Measurements from ENCODE around the gene SLC38A10.

The SLC38A10 gene

GRCh38 chr17:81277946-81278693 is 17.0 kb downstream of the SLC38A10 start:
- no peak for DNase-seq (ENCODE audit: low read depth in 2 of 2)

- no peak for DNase-seq (ENCODE audit: low read depth in 2 of 2)
Observed at GRCh38 chr17:81277421-81277820, 17.7 kb downstream of the SLC38A10 start.

GRCh38 chr17:81276781-81277180 is 18.3 kb downstream of the SLC38A10 start:
- DNase-seq (ENCODE audit: low read depth in 2 of 2) = no peak

- no peak for DNase-seq (ENCODE audit: low read depth in 2 of 2)
Observed at GRCh38 chr17:81274471-81274855, 20.6 kb downstream of the SLC38A10 start.

- DNase-seq (ENCODE audit: low read depth in 2 of 2) = no peak
Observed at GRCh38 chr17:81273698-81274470, 21.2 kb downstream of the SLC38A10 start.

GRCh38 chr17:81272616-81273015 is 22.5 kb downstream of the SLC38A10 start:
- no peak for DNase-seq (ENCODE audit: low read depth in 2 of 2)

- no peak for DNase-seq (ENCODE audit: low read depth in 2 of 2)
Observed at GRCh38 chr17:81271226-81271625, 23.9 kb downstream of the SLC38A10 start.

- no peak for DNase-seq (ENCODE audit: low read depth in 2 of 2)
Observed at GRCh38 chr17:81270279-81270678, 24.8 kb downstream of the SLC38A10 start.

- no peak for DNase-seq (ENCODE audit: low read depth in 2 of 2)
Observed at GRCh38 chr17:81267390-81268067, 27.6 kb downstream of the SLC38A10 start.

- no peak for DNase-seq (ENCODE audit: low read depth in 2 of 2)
Observed at GRCh38 chr17:81265576-81265975, 29.5 kb downstream of the SLC38A10 start.

- no peak for DNase-seq (ENCODE audit: low read depth in 2 of 2)
Observed at GRCh38 chr17:81264640-81265039, 30.5 kb downstream of the SLC38A10 start.

- no peak for DNase-seq (ENCODE audit: low read depth in 2 of 2)
Observed at GRCh38 chr17:81263371-81264181, 31.5 kb downstream of the SLC38A10 start.

- DNase-seq (ENCODE audit: low read depth in 2 of 2) = no peak
Observed at GRCh38 chr17:81261582-81262336, 33.3 kb downstream of the SLC38A10 start.

GRCh38 chr17:81261096-81261495 is 34.0 kb downstream of the SLC38A10 start:
- DNase-seq (ENCODE audit: low read depth in 2 of 2) = no peak

- no peak for DNase-seq (ENCODE audit: low read depth in 2 of 2)
Observed at GRCh38 chr17:81260641-81261040, 34.5 kb downstream of the SLC38A10 start.

GRCh38 chr17:81260171-81260570 is 34.9 kb downstream of the SLC38A10 start:
- DNase-seq (ENCODE audit: low read depth in 2 of 2) = no peak

GRCh38 chr17:81259058-81259605 is 36.0 kb downstream of the SLC38A10 start:
- DNase-seq (ENCODE audit: low read depth in 2 of 2) = no peak

GRCh38 chr17:81258292-81258691 is 36.8 kb downstream of the SLC38A10 start:
- no peak for DNase-seq (ENCODE audit: low read depth in 2 of 2)

- no peak for DNase-seq (ENCODE audit: low read depth in 2 of 2)
Observed at GRCh38 chr17:81257533-81257932, 37.6 kb downstream of the SLC38A10 start.

GRCh38 chr17:81256616-81257015 is 38.5 kb downstream of the SLC38A10 start:
- no peak for DNase-seq (ENCODE audit: low read depth in 2 of 2)

Measured in stimulated activated CD4-positive, alpha-beta T cell treated with anti-CD3 and anti-CD28 coated beads, Interleukin-15, amount 100 ng/mL, for 48 hours (primary cell).